HEK293 (cell line): ENCODE measurements around the gene RBM27.
"Not testable (repeated sequence)": the region's sequence is repeated elsewhere in the genome, so short reads cannot be mapped to it uniquely, and the experiment has no call there.

Source experiments
- CTCF ChIA-PET: fragments of 350-600 bp; formaldehyde crosslinking; extraction: SDS; loops from one replicate; lab custom pipeline; 2021; ENCODE audit warnings: antibody characterized with exemption; lab: Yijun Ruan, JAX
- POLR2A ChIA-PET: fragments of 300-600 bp; formaldehyde crosslinking; extraction: SDS; loops from one replicate; lab custom pipeline; 2020; ENCODE audit warnings: antibody characterized with exemption, inconsistent platforms; lab: Yijun Ruan, JAX
- H3K27ac ChIP-seq: fragments of 200-500 bp; sonication (Bioruptor generic); 2 replicates; pipeline ENCODE4 v1.5.1; 2014; ENCODE audit warnings: low read depth, low read length, control low read depth, inconsistent platforms; ENCODE audit errors: extremely low read depth
- H3K36me3 ChIP-seq, 2 experiments: fragments of 200-500 bp in 1 of 2; sonication (Bioruptor generic) in 1 of 2; 1 replicate in 1 of 2; 2 replicates in 1 of 2; pipeline ENCODE4 v1.5.1; 2014 to 2017; ENCODE audit warnings: inconsistent platforms in 2 of 2, low read length in 2 of 2; ENCODE audit not compliant: control insufficient read depth in 2 of 2, insufficient read depth in 1 of 2
- H3K4me1 ChIP-seq: fragments of 200-500 bp; sonication (Bioruptor generic); 2 replicates; pipeline ENCODE4 v1.5.1; 2014; ENCODE audit warnings: mild to moderate bottlenecking, low read length, inconsistent platforms; ENCODE audit not compliant: control insufficient read depth, insufficient read depth
- H3K4me3 ChIP-seq: 2 replicates; pipeline ENCODE4 v1.5.1; 2011; ENCODE audit warnings: low read depth, mild to moderate bottlenecking, control low read depth, low read length, moderate library complexity
- H3K9me3 ChIP-seq: fragments of 200-500 bp; sonication (Bioruptor generic); 2 replicates; pipeline ENCODE4 v1.5.1; 2014; ENCODE audit warnings: low read depth, low read length, inconsistent platforms; ENCODE audit not compliant: control insufficient read depth, insufficient read depth
- FEZF1 ChIP-seq: fragments of 450-650 bp; formaldehyde crosslinking; IDR thresholded peaks from 2 replicates; pipeline ENCODE4 v1.5.1; 2016; ENCODE audit warnings: missing biosample characterization, missing genetic modification characterization
- GLIS1 ChIP-seq: fragments of 450-650 bp; formaldehyde crosslinking; IDR thresholded peaks from 2 replicates; pipeline ENCODE4 v1.5.1; 2016; ENCODE audit warnings: missing biosample characterization, missing genetic modification characterization
- KLF16 ChIP-seq: fragments of 450-650 bp; formaldehyde crosslinking; IDR thresholded peaks from 2 replicates; pipeline ENCODE4 v1.5.1; 2017; ENCODE audit warnings: missing biosample characterization, missing genetic modification characterization
- KLF7 ChIP-seq: fragments of 450-650 bp; formaldehyde crosslinking; IDR thresholded peaks from 2 replicates; pipeline ENCODE4 v1.5.1; 2016; ENCODE audit warnings: missing biosample characterization, missing genetic modification characterization, borderline replicate concordance
- OSR2 ChIP-seq: fragments of 450-650 bp; formaldehyde crosslinking; IDR thresholded peaks from 2 replicates; pipeline ENCODE4 v1.5.1; 2016; ENCODE audit warnings: missing biosample characterization, missing genetic modification characterization
- PRDM1 ChIP-seq: fragments of 450-650 bp; formaldehyde crosslinking; IDR thresholded peaks from 2 replicates; pipeline ENCODE4; 2016; ENCODE audit warnings: missing biosample characterization, missing genetic modification characterization
- REPIN1 ChIP-seq: fragments of 450-650 bp; formaldehyde crosslinking; IDR thresholded peaks from 2 replicates; pipeline ENCODE4 v1.5.1; 2017; ENCODE audit warnings: missing biosample characterization, missing genetic modification characterization, low read depth
- ZBTB17 ChIP-seq: fragments of 450-650 bp; formaldehyde crosslinking; IDR thresholded peaks from 2 replicates; pipeline ENCODE4 v1.5.1; 2016; ENCODE audit warnings: missing biosample characterization, missing genetic modification characterization
- ZBTB6 ChIP-seq: fragments of 450-650 bp; formaldehyde crosslinking; IDR thresholded peaks from 2 replicates; pipeline ENCODE4 v1.5.1; 2017; ENCODE audit warnings: missing biosample characterization, missing genetic modification characterization
- ZNF121 ChIP-seq: fragments of 450-650 bp; formaldehyde crosslinking; IDR thresholded peaks from 2 replicates; pipeline ENCODE4 v1.5.1; 2016; ENCODE audit warnings: missing biosample characterization, missing genetic modification characterization
- ZNF133 ChIP-seq: fragments of 450-650 bp; formaldehyde crosslinking; IDR thresholded peaks from 2 replicates; pipeline ENCODE4 v1.5.1; 2016; ENCODE audit warnings: missing biosample characterization, missing genetic modification characterization
- ZNF146 ChIP-seq: fragments of 450-650 bp; formaldehyde crosslinking; IDR thresholded peaks from 2 replicates; pipeline ENCODE4 v1.5.1; 2016; ENCODE audit warnings: missing biosample characterization, missing genetic modification characterization
- ZNF2 ChIP-seq: fragments of 450-650 bp; formaldehyde crosslinking; IDR thresholded peaks from 2 replicates; pipeline ENCODE4 v1.5.1; 2016; ENCODE audit warnings: missing biosample characterization, missing genetic modification characterization
- ZNF302 ChIP-seq: fragments of 450-650 bp; formaldehyde crosslinking; IDR thresholded peaks from 2 replicates; pipeline ENCODE4 v1.5.1; 2016; ENCODE audit warnings: missing biosample characterization, missing genetic modification characterization, low read depth
- ZNF654 ChIP-seq: fragments of 450-650 bp; formaldehyde crosslinking; IDR thresholded peaks from 2 replicates; pipeline ENCODE4 v1.5.1; 2016; ENCODE audit warnings: low read depth, missing biosample characterization, missing genetic modification characterization
- TF ChIP-seq, protein P1 (sequence below): fragments of 450-650 bp; formaldehyde crosslinking; IDR thresholded peaks from 2 replicates; pipeline ENCODE4 v1.5.1; 2016; ENCODE audit warnings: missing biosample characterization, missing genetic modification characterization
- TF ChIP-seq, protein P2 (sequence below): fragments of 450-650 bp; IDR thresholded peaks from 2 replicates; pipeline ENCODE4 v1.5.1; 2018; ENCODE audit warnings: missing biosample characterization, missing genetic modification characterization

RBM27 gene

GRCh38 chr5:146213210-146213826 lies 9.9 kb downstream of the RBM27 start (continued):
- TF ChIP-seq REPIN1 (no peak), ZNF146 (tag by site-specific recombination) (no peak), KLF16 (no peak), ZBTB6 (no peak), GLIS1 (tag by site-specific recombination) (no peak), OSR2 (peak; percentile 58; the same call in 1 of the 2 replicates), ZNF654 (tag by site-specific recombination) (no peak), ZNF2 (tag by site-specific recombination) (no peak)
- TF ChIP-seq, protein P1, sequence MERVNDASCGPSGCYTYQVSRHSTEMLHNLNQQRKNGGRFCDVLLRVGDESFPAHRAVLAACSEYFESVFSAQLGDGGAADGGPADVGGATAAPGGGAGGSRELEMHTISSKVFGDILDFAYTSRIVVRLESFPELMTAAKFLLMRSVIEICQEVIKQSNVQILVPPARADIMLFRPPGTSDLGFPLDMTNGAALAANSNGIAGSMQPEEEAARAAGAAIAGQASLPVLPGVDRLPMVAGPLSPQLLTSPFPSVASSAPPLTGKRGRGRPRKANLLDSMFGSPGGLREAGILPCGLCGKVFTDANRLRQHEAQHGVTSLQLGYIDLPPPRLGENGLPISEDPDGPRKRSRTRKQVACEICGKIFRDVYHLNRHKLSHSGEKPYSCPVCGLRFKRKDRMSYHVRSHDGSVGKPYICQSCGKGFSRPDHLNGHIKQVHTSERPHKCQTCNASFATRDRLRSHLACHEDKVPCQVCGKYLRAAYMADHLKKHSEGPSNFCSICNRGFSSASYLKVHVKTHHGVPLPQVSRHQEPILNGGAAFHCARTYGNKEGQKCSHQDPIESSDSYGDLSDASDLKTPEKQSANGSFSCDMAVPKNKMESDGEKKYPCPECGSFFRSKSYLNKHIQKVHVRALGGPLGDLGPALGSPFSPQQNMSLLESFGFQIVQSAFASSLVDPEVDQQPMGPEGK (tag by site-specific recombination), result no peak

DNA sequence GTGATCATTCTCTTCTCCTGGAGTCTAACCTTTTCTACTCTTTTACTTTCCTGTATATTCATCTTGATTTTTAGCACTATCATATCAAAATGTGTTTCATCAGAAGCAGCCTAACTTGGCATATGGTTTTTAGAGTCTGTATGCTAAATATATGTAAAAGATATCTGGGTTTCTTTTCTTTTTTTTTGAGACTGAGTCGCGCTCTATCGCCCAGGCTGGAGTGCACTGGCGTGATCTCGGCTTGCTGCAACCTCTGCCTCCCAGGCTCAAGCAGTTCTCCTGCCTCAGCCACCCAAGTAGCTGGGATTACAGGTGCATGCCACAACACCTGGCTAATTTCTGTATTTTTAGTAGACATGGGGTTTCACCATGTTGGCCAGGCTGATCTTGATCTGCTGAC lies 11.5 kb downstream of the RBM27 start:
- H3K27ac ChIP-seq, CTCF ChIA-PET, H3K4me3 ChIP-seq, POLR2A ChIA-PET, H3K9me3 ChIP-seq, H3K36me3 ChIP-seq: not testable (repeated sequence)
- TF ChIP-seq ZBTB17, result 0 out of 2 replicates have a peak, but pooled peaks have one; percentile 15
- peaks cover 13% of the 10 kb centered on the region for H3K4me1 ChIP-seq

DNA sequence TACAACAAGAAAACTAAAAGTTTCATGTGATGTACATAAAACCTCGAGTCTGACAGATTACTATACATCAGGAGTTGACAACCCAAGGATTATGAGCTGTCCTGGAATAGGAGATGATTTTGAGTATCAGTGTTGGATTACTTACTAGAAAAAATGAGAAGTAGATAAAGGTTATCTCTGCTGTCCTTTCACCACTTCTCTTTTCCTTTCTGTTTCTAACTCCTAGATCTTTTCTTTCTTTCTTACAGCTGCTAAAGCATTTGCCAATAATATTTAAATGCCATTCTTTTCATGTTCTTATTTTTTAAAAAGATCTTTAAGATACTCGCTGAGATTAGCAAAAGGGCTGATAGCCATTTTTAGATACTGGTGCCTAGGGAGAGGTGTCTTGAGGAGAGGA lies 14.8 kb downstream of the RBM27 start:
- CTCF ChIA-PET, result interaction anchor here (1.0 kb wide), 1 partner anchor 65 kb away, joined by 3 read pairs; no protein-coding TSS in a partner anchor
- Histone ChIP-seq H3K4me3 (no peak overlapping the region), H3K36me3 (peaks cover 13 to 22% of the 10 kb centered on the region in 2 experiments), H3K27ac (no peak overlapping the region), H3K4me1 (peaks cover 12% of the 10 kb centered on the region), H3K9me3 (no peaks in the 10 kb centered on the region)
- POLR2A ChIA-PET, result no interaction called here
- TF ChIP-seq PRDM1 (peak; percentile 84), KLF7 (tag by site-specific recombination) (no peak)

DNA sequence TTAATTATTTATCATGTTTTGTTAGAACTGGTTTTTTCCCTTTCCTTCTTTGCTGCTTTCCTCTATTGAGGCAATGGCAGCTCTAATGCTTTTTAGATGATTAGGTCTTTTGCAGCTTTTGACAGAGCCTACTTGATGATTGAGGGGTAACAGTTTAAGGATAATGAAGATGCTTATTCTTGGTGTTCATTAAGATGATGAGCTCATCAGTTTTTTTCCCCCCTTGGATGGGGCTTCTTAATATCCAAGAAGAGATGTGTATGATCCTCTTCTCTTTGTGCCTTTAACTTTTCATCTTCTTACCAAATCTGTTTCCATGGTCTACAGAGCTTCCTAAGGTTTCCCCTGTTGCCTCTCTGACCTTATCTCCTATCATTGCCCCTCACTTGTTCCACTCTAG lies 15.8 kb downstream of the RBM27 start:
- POLR2A ChIA-PET, result no interaction called here

DNA sequence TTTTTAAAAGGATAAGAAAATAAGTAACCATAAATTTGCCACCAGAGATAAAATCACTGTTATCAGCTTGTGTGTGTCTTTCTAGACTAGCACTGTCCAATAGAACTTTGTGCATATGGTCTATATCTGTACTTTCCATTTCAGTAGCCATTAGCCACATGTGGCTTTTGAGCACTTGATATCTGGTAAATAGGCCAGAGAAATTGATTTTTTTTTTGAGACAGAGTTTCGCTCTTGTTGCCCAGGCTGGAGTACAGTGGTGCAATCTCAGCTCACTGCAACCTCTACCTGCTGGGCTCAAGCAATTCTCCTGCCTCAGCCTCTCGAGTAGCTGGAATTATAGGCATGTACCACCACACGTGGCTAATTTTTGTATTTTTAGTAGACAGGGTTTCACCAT lies 17.8 kb downstream of the RBM27 start:
- POLR2A ChIA-PET, result interaction anchor here (1.4 kb wide), 1 partner anchor 9 kb away, joined by 4 read pairs; no protein-coding TSS in a partner anchor
- CTCF ChIA-PET, result interaction anchor here (0.7 kb wide), 1 partner anchor 44 kb away, joined by 3 read pairs; no protein-coding TSS in a partner anchor
- peaks cover 23 to 46% of the 10 kb centered on the region in 2 experiments for H3K36me3 ChIP-seq
- no peak overlapping the region for H3K27ac ChIP-seq
- TF ChIP-seq FEZF1 (tag by site-specific recombination) (no peak), ZNF302 (tag by site-specific recombination) (no peak), ZNF121 (no peak)
- TF ChIP-seq, protein P2, sequence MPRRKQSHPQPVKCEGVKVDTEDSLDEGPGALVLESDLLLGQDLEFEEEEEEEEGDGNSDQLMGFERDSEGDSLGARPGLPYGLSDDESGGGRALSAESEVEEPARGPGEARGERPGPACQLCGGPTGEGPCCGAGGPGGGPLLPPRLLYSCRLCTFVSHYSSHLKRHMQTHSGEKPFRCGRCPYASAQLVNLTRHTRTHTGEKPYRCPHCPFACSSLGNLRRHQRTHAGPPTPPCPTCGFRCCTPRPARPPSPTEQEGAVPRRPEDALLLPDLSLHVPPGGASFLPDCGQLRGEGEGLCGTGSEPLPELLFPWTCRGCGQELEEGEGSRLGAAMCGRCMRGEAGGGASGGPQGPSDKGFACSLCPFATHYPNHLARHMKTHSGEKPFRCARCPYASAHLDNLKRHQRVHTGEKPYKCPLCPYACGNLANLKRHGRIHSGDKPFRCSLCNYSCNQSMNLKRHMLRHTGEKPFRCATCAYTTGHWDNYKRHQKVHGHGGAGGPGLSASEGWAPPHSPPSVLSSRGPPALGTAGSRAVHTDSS (tag by site-specific recombination), result no peak
- H3K4me1 ChIP-seq, result no peaks in the 10 kb centered on the region
- no peak overlapping the region for H3K4me3 ChIP-seq
- H3K9me3 ChIP-seq, result no peaks in the 10 kb centered on the region

More for the DNA sequence above, 15.8 kb downstream of the RBM27 start:
- TF ChIP-seq ZNF133 (tag by site-specific recombination) (no peak), ZBTB17 (no peak)
- CTCF ChIA-PET, result interaction anchor here (0.5 kb wide), 1 partner anchor 240 kb away, joined by 3 read pairs; no protein-coding TSS in a partner anchor
- H3K9me3 ChIP-seq, result no peaks in the 10 kb centered on the region
- H3K4me1 ChIP-seq, result peaks cover 1% of the 10 kb centered on the region
- no peak overlapping the region for H3K4me3 ChIP-seq
- H3K36me3 ChIP-seq, result peaks cover 18 to 32% of the 10 kb centered on the region in 2 experiments
- H3K27ac ChIP-seq, result no peak overlapping the region
